NCI-H526 (cell line): ENCODE data around the gene MID1.

Source experiments
- DNase-seq, 2 experiments: peaks; one replicate each; lab custom pipeline; 2025; lab: John Stamatoyannopoulos, UW

MID1 gene

DNA sequence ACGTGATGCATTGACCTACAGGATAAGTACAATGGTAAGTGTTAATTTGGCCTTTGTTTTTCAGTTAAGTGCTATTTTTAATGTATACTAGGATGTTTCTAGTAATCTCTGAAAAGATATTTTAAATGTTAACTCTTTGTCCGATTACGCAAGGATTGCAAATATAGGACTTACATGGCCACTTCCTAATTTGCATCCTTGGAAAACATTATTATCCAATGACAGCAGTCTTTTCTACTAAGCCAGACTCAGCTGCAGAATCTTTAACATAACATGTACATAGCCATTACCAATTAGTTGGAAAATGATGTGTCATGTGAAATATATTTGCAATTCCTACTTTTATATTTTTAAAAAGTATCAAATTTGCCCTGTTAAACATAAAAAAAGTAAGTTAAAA, 124.7 kb downstream of the MID1 start:
- DNase-seq, result no peak

- DNase-seq, result no peak
These were observed 128.1 kb downstream of the MID1 start for GRCh38 chrX:10492250-10492649.

DNA sequence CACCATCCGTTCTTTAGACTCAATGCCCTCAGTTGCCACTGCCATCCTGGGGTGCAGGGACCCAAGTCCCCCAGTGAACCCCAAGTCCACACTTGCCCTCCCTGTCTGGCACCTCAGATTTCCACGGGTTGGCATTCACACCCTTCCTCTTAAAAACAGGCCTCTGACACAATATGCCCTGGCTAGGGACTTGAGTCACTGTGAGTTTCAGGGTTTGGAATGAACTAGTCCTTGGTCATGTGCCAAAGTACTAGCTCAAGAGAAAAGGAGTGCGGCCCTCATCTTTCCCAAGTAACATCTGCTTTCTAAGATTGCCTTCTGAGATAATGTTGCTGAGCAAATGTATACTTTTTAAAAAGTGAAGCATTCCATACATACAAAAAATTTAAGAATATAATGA, 134.0 kb downstream of the MID1 start:
- DNase-seq, result no peak

GRCh38 chrX:10485326-10485725, 135.1 kb downstream of the MID1 start:
- DNase-seq, result no peak

- DNase-seq, result no peak
These were observed 135.6 kb downstream of the MID1 start for GRCh38 chrX:10484683-10485247.

GRCh38 chrX:10483191-10483831, 137.1 kb downstream of the MID1 start:
- no peak for DNase-seq

- DNase-seq, result no peak
These were observed 137.7 kb downstream of the MID1 start for GRCh38 chrX:10482708-10483107.

- DNase-seq, result no peak
These were observed 138.1 kb downstream of the MID1 start for GRCh38 chrX:10482261-10482660.

GRCh38 chrX:10480861-10481260, 139.5 kb downstream of the MID1 start:
- DNase-seq, result no peak

GRCh38 chrX:10479508-10479907, 140.9 kb downstream of the MID1 start:
- DNase-seq, result no peak

GRCh38 chrX:10477525-10477924, 142.9 kb downstream of the MID1 start:
- no peak for DNase-seq

DNA sequence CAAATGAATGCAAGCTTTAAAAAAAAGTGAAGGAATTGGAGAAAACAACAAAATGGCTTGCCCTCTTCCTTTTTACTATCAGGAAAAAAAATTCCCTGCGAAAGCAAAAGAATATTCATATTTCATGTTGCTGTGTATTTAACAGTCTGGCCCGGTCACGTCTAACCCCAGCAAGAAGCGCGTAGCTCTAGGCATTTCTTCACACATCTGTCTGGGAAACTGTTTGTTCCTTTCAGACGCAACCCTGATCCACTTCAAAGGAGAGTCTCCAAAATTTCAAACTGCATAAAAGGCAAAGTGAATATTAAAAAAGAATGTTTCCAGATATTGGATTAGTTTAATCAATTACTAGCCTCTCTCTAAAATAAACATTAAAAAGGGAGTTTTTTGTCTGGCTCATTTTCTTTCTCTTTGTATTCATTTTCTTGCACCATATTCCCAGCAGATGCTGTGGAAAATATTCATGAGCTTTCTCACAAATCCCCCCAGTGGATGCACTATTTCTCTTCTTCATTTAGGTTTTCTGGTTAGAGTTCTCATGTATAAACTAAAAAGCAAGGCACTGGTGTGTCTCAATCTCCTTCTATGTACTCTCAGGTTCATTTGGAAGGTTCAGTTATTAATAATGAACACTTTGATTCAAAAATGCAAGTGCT, 145.3 kb downstream of the MID1 start:
- DNase-seq, result no peak

GRCh38 chrX:10474510-10474909, 145.9 kb downstream of the MID1 start:
- DNase-seq, result no peak

GRCh38 chrX:10471418-10471817, 149.0 kb downstream of the MID1 start:
- no peak for DNase-seq

DNA sequence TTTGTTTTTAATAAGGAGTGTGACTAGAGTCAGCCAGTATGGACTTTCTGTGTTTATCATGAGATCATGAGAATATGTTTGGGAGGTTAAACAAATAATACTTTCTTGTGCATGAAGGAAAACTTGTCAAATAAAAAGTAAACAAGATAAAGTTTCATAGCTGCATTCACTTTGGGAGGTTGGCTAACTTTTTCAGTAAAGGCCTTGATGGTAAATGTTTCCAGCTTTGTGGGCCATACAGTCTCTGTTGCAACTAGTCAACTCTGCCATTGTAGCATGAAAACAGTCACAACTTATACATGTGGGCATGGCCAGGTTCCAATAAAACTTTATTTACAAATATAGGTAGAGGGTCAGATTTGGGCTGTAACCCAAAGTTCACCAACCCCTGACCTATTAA, 150.4 kb downstream of the MID1 start:
- no peak for DNase-seq

GRCh38 chrX:10467793-10468192, 152.6 kb downstream of the MID1 start:
- no peak for DNase-seq

- DNase-seq, result no peak
These were observed 155.1 kb downstream of the MID1 start for GRCh38 chrX:10465254-10465653.

DNA sequence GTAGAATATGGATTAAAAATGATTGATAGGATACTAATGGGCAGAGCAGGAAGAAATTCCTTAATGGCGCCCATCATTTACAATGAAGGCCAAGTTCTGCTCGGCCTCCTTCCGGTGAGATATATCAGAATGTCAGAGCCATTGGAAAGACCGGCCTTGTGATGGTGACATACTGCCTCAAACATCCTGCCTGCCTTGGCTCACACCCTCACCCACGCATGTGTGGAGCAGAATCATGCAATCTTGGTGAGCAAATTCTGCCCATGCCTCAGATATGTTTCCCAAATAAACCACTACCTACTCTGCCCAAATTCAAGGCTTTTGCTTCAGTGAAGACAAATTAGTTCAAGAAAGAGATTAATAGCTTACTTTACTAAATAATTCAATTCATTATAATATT, 163.3 kb downstream of the MID1 start:
- DNase-seq, result no peak

- DNase-seq, result no peak
These were observed 166.4 kb downstream of the MID1 start for GRCh38 chrX:10453945-10454344.

DNA sequence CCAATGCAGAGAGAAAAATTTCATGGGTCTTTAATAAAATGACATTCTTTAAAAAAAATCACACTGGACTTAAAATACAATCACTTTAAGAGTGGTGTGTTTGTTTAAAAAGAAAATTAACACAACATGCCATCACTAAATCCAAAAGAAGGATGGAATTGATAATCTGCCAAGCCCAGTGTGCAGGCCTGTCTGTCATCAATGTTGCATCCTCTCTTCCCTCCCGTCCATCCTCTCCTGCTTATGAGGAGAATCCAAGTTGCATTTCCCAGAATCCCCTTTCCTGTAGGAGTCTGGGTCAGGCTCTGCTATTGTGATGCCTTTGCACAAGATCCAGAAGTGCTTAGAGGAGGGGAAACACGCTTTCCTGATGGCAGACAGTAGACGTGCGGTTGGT, 169.4 kb downstream of the MID1 start:
- no peak for DNase-seq

- no peak for DNase-seq
These were observed 170.0 kb downstream of the MID1 start for GRCh38 chrX:10450229-10450958.

GRCh38 chrX:10447564-10448214, 172.7 kb downstream of the MID1 start:
- peak; percentile 15 to 35 for DNase-seq

- DNase-seq, result no peak
These were observed 176.2 kb downstream of the MID1 start for GRCh38 chrX:10444204-10444603.
